Activated T-cell treated with anti-CD3 and anti-CD28 coated beads, Interleukin-2, amount 50 U/mL, for 72 hours (primary cell): ENCODE results near the gene CNIH2. TPM values are rescaled to one million over a fixed set of nuclear protein-coding genes. Genes with fewer than 3 reads are reported as not detected.
A peak's percentile ranks its signal among the peaks of the same experiment; 100 is the strongest.
"Not testable (repeated sequence)": the region's sequence is repeated elsewhere in the genome, so short reads cannot be mapped to it uniquely, and the experiment has no call there.

ENCODE experiments used
- ATAC-seq, 2 donors: fragments of 150-1000 bp; cut with Tn5 transposase; replicated peaks in 1 of 2; 2 replicates each; pipeline ENCODE4 v1.10.0; 2021; ENCODE audit warnings: moderate library complexity in 2 of 2, mild to moderate bottlenecking in 1 of 2
- DNase-seq, 2 donors: peaks; one replicate each; pipeline ENCODE4 v3.0.0; 2021 to 2022; ENCODE audit warnings: mixed read lengths in 1 of 2
- H3K27ac Mint-ChIP-seq: one replicate; pipeline ENCODE4 v1.8.0; 2022; ENCODE audit warnings: mild to moderate bottlenecking, moderate library complexity, mixed read lengths
- H3K27me3 Mint-ChIP-seq: one replicate; pipeline ENCODE4 v1.8.0; 2022; ENCODE audit warnings: low read depth, mixed read lengths
- H3K36me3 Mint-ChIP-seq, 2 donors: one replicate each; pipeline ENCODE4 v1.8.0; 2022; ENCODE audit warnings: mixed read lengths in 2 of 2, mild to moderate bottlenecking in 1 of 2; ENCODE audit not compliant: insufficient read depth in 2 of 2
- H3K4me1 Mint-ChIP-seq: one replicate; pipeline ENCODE4 v1.8.0; 2022; ENCODE audit warnings: low read depth, mixed read lengths
- H3K4me3 Mint-ChIP-seq, 2 donors: one replicate each; pipeline ENCODE4 v1.8.0; 2022; ENCODE audit warnings: mild to moderate bottlenecking in 2 of 2, mixed read lengths in 2 of 2, moderate library complexity in 2 of 2
- H3K9me3 Mint-ChIP-seq, 2 donors: one replicate each; pipeline ENCODE4 v1.8.0; 2022; ENCODE audit warnings: mixed read lengths in 2 of 2
- total RNA-seq, 2 donors: library from RNA; stranded (reverse); gene quantifications; one replicate each; pipeline ENCODE4 v1.2.3, GENCODE V29; 2022

The CNIH2 gene
- total RNA-seq, 2 donors from 2014 or later = 1.2 to 3.5 TPM

DNA sequence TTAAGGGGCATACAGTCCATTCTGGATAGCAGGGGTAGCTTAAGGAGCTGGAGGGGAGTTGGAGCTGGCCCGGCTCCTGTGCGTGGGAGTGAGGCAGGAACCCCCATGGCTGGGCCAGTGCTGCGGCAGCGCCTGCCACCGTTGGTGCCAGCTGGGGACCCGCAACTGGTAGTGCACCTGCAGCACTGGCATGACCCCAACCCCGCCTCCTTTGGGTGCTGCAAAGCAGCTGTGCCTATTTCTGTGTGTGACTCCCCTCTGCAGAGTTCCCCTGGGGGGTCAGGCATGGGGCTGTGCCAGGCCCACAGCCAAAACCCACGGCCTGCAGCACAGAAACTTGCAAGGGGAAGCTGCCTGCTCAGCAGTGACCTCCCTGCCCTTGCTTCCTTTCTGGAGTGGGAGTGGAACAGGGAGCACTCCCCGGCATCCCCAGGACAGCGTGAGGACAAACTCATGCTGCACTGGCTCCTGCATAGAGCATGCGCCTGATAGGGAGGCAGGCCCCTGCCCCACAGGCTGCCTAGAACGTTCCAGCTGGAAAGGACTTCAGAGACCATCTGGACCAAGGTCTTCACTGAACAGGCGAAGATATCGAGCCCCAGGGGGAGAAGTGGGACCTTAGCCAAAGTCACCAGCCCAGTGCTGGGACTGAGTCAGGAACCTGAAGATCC lies 35.7 kb upstream of the CNIH2 start:
- H3K4me1 Mint-ChIP-seq = peaks cover 11% of the 10 kb centered on the region
- DNase-seq = no peak
- H3K36me3 Mint-ChIP-seq = peaks cover 0 to 5% of the 10 kb centered on the region in 2 donors
- no peak for ATAC-seq
- no peaks in the 10 kb centered on the region for H3K27me3 Mint-ChIP-seq
- no peaks in the 10 kb centered on the region for H3K9me3 Mint-ChIP-seq
- no peak overlapping the region for H3K4me3 Mint-ChIP-seq
- H3K27ac Mint-ChIP-seq = no peak overlapping the region

DNA sequence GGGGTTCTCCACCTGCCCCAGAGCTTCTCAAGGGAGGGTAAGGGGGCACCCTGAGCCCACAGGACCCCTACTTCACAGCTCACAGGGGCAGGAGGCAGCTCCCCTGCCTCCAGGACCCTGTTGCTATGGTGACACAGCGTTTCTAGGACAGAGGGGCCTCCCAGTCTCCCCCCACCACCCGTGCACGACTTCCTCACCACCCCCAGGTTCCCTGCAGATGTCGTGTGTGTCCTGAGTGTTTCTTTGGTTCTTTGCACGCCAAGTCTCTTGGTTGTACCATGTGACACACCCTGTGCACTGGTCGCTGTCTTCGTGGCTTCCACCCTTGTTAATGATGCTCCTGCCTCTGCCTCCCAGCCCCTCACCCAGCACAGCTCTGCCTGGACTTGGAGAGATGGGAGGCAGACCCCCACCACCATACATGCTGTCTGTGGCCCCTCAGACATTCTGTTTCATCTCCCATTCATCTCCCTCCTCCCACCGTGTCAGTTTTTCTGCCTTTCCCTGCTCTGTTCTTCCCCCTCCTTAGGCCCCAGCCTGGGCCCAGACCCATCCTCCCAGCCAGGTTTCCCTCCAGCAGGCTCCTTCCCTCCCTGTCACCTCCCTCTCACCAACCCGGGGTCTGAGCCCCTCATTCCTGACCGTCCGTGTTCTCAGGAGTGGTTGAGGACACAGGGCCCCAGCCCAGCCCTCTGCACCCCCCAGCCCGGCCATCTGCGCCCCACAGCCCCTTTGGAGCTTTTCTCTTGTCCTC lies 34.0 kb upstream of the CNIH2 start:
- no peaks in the 10 kb centered on the region for H3K9me3 Mint-ChIP-seq
- H3K27ac Mint-ChIP-seq = no peak overlapping the region
- no peaks in the 10 kb centered on the region for H3K27me3 Mint-ChIP-seq
- H3K36me3 Mint-ChIP-seq = peaks cover 0 to 5% of the 10 kb centered on the region in 2 donors
- no peak for ATAC-seq
- H3K4me3 Mint-ChIP-seq = peak overlapping the region in 1 of 2 donors; percentile 52
- peaks cover 14% of the 10 kb centered on the region for H3K4me1 Mint-ChIP-seq
- no peak for DNase-seq

DNA sequence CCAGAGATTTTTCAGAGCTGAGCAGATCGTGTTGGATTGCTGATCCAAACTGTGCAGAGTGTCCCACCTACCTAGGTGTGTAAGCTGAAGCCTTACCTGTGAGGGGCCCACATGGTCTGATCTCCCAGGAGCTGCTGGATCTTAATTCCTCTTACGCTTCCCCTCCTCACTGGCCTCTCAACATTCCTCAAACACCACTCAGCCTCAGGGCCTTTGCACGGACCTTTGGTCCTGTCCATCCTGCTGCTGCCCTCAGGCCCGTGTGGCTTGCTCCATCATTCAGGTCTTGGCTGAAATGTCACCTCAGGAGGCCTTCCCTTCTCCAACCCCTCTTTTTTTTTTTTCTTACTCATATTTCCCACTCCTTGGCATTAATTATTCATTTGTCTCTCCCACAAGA lies 30.7 kb upstream of the CNIH2 start:
- ATAC-seq (no peak), DNase-seq (no peak)
- Mint-ChIP-seq H3K27ac (peak overlapping the region; percentile 4), H3K27me3 (no peaks in the 10 kb centered on the region), H3K36me3 (peaks cover 0 to 5% of the 10 kb centered on the region in 2 donors), H3K9me3 (no peaks in the 10 kb centered on the region), H3K4me1 (peaks cover 14% of the 10 kb centered on the region), H3K4me3 (no peak overlapping the region)

DNA sequence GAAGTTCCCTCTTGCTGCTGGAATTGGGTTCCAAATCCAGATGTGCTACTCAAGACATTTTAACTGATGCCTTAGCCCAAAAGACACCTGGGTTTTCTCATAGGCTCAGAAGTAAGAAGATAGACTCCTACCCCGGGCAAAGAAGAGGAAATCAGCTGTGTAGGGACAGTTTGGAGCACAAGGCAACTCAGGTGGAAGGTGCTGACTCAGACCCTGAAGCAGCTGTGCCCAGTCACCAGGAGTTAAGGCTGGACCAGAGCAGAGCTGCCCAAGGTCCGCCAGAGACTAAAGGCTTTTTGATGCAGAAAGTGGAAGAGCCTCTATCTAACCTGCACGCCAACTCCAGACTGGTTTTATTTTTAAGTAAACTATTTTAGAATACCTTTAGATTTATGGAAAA lies 30.2 kb upstream of the CNIH2 start:
- ATAC-seq (no peak), DNase-seq (no peak)
- Mint-ChIP-seq H3K9me3 (no peaks in the 10 kb centered on the region), H3K4me3 (no peak overlapping the region), H3K4me1 (peaks cover 14% of the 10 kb centered on the region), H3K27me3 (no peaks in the 10 kb centered on the region), H3K27ac (peak overlapping the region; percentile 4), H3K36me3 (peaks cover 0 to 5% of the 10 kb centered on the region in 2 donors)

DNA sequence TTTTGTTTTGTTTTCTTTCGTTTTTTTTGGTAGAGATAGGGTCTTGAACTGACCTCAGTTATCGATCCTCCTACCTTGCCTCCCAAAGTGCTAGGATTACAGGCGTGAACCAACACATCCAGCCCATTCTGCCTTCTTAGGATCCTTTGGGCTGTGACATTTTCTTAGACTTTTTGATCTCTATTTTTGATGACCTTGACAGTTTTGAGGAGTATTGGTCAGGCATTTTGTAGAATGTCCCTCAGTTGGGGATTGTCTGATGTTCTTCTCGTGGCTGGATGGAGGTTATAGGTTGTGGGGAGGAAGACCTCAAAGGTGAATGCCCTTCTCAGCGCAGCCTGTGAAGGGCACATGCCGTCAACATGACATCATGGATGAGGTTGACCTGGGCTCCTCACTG lies 29.1 kb upstream of the CNIH2 start:
- Mint-ChIP-seq H3K4me1 (peaks cover 8% of the 10 kb centered on the region), H3K4me3 (no peak overlapping the region), H3K36me3 (peaks cover 0 to 3% of the 10 kb centered on the region in 2 donors), H3K27me3 (no peaks in the 10 kb centered on the region), H3K27ac (no peak overlapping the region), H3K9me3 (no peaks in the 10 kb centered on the region)
- no peak for DNase-seq
- no peak for ATAC-seq

DNA sequence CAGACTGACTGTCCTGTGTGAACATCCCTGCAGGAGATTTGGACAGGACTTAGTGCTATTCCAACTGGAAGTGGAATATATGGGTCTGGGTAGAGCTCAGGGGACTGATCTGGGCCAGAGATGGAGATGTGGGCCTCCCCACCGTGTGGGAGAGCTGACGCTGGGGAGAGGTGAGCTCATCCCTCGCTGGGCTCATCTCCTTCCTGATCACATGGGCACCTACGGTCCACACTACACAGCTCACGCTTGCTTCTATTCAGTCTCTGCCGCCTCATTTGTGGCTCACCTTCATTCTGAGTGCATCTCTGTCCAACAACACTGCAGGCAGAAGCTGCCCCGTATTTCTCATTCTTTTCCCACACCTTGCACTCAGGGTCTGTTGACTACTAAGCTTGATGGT lies 26.2 kb upstream of the CNIH2 start:
- no peak overlapping the region for H3K4me3 Mint-ChIP-seq
- no peak for DNase-seq
- no peaks in the 10 kb centered on the region for H3K27me3 Mint-ChIP-seq
- no peaks in the 10 kb centered on the region for H3K9me3 Mint-ChIP-seq
- peaks cover 17% of the 10 kb centered on the region for H3K4me1 Mint-ChIP-seq
- peak overlapping the region; percentile 22 for H3K27ac Mint-ChIP-seq
- H3K36me3 Mint-ChIP-seq = peaks cover 0 to 2% of the 10 kb centered on the region in 2 donors
- no peak for ATAC-seq

DNA sequence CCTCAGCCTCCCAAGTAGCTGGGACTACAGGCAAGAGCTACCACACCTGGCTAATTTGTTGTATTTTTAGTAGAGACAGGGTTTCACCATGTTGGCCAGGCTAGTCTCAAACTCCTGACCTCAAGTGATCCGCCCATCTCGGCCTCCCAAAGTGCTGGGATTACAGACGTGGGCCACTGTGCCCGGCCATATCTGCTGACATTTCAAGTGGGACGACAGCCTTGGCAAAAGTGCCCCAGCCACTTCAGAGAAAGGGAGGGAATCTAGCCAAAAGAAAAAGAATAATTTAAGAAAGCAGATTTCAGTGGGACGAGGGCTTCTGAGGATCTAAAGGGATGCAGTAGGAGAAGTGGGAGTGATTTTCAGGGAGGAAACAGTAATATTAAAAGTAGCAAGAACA lies 24.9 kb upstream of the CNIH2 start:
- not testable (repeated sequence) for H3K4me3 Mint-ChIP-seq, DNase-seq, H3K27me3 Mint-ChIP-seq, ATAC-seq, H3K36me3 Mint-ChIP-seq, H3K9me3 Mint-ChIP-seq
- peaks cover 14% of the 10 kb centered on the region for H3K4me1 Mint-ChIP-seq
- peak overlapping the region; percentile 41 for H3K27ac Mint-ChIP-seq

DNA sequence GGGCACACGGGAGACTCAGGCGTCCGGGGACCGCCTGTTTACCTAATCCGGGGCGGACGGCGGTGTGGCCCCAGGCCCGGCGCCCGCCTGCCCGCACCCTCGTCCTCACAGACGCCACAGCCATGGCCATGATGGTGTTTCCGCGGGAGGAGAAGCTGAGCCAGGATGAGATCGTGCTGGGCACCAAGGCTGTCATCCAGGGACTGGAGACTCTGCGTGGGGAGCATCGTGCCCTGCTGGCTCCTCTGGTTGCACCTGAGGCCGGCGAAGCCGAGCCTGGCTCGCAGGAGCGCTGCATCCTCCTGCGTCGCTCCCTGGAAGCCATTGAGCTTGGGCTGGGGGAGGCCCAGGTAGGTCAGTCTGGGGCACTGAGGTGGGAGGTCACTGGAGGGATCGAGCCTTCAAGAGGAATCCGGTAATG lies 19.5 kb upstream of the CNIH2 start:
- peaks cover 30% of the 10 kb centered on the region for H3K4me1 Mint-ChIP-seq
- peak overlapping the region; percentile 20 for H3K27ac Mint-ChIP-seq
- H3K36me3 Mint-ChIP-seq = peaks cover 10 to 18% of the 10 kb centered on the region in 2 donors
- ATAC-seq (peak in 1 of 2 donors; percentile 0), DNase-seq (no peak)
- no peaks in the 10 kb centered on the region for H3K27me3 Mint-ChIP-seq
- peak overlapping the region; percentile 94 to 96 for H3K4me3 Mint-ChIP-seq
- H3K9me3 Mint-ChIP-seq = no peaks in the 10 kb centered on the region

DNA sequence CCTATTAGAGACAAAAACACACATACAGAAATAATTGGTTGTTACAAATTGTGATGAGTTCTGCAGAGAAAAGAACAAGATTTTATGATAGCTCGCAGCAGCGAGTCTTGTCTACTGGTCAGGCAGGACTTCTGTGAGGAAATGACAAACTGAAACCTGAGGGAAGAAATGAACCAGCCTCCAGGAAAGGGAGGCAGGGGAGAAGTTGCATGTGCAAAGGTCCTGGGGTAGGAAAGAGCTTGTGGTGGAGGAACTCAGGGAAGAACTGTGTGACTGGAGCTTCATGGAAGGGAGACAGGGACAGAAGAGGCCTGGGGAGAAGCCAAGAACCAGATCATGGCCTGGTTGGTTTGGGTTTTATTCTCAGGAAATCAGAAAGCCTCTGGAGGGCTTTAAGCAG lies 18.8 kb upstream of the CNIH2 start:
- H3K4me3 Mint-ChIP-seq = peak overlapping the region; percentile 94 to 96
- H3K27me3 Mint-ChIP-seq = no peaks in the 10 kb centered on the region
- H3K36me3 Mint-ChIP-seq = peaks cover 10 to 18% of the 10 kb centered on the region in 2 donors
- no peaks in the 10 kb centered on the region for H3K9me3 Mint-ChIP-seq
- peaks cover 30% of the 10 kb centered on the region for H3K4me1 Mint-ChIP-seq
- no peak for ATAC-seq
- peak overlapping the region; percentile 73 for H3K27ac Mint-ChIP-seq
- no peak for DNase-seq

DNA sequence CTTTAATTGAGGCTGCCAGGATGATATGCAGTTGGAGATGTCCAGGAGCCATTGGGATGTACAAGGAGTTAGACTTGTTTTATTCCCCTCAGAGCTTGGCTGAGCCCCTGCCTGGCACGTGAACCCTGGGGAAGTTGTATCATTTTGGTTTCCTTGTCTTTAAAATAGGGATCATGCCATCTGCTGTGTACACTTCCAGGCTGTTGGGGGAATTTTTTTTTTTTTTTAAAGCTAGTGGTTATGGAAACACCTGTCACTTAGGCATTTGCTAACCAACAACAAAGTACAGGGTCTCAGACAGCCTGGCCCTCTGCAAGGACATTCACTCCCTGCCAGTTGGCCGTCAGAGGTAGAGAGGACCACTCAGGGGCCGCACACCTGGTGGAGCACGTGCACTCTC lies 18.0 kb upstream of the CNIH2 start:
- no peaks in the 10 kb centered on the region for H3K9me3 Mint-ChIP-seq
- peaks cover 10 to 18% of the 10 kb centered on the region in 2 donors for H3K36me3 Mint-ChIP-seq
- peaks cover 30% of the 10 kb centered on the region for H3K4me1 Mint-ChIP-seq
- no peaks in the 10 kb centered on the region for H3K27me3 Mint-ChIP-seq
- no peak for DNase-seq
- no peak for ATAC-seq
- H3K4me3 Mint-ChIP-seq = no peak overlapping the region
- H3K27ac Mint-ChIP-seq = peak overlapping the region; percentile 73

DNA sequence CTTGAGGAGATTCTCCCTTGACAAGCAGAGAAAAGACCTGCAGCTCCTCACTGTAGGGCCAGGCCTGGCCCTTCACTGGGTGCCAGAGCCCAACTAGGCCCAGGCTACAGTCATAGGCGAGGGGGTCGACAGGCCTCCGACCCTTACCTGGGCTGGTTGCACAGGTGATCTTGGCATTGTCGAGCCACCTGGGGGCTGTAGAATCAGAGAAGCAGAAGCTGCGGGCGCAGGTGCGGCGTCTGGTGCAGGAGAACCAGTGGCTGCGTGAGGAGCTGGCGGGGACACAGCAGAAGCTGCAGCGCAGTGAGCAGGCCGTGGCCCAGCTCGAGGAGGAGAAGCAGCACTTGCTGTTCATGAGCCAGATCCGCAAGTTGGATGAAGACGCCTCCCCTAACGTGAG lies 16.4 kb upstream of the CNIH2 start:
- Mint-ChIP-seq H3K4me1 (peaks cover 22% of the 10 kb centered on the region), H3K4me3 (no peak overlapping the region), H3K27ac (peak overlapping the region; percentile 44), H3K9me3 (no peaks in the 10 kb centered on the region), H3K36me3 (peaks cover 10 to 18% of the 10 kb centered on the region in 2 donors), H3K27me3 (no peaks in the 10 kb centered on the region)
- DNase-seq (no peak), ATAC-seq (no peak)

DNA sequence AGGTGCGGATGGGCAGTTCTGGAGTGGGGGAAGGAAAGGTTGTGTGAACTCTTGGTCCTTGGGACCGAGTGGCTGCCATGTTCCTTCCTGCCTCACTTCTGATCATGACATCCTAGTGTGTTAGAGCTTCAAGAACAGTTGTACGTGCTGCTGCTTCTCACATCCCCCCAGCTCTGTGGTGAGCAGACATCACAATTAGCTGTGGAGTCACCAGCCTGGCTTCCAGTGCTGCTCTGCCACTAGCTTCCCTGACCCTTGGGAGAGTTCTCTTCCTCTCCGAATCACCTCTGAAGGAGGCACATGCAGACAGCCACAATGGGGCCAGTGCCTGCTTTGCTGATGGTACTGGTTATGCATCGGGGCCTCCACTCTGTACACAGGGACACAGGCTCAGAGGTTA lies 15.8 kb upstream of the CNIH2 start:
- H3K4me3 Mint-ChIP-seq = no peak overlapping the region
- DNase-seq (no peak), ATAC-seq (no peak)
- H3K4me1 Mint-ChIP-seq = peaks cover 22% of the 10 kb centered on the region
- no peaks in the 10 kb centered on the region for H3K27me3 Mint-ChIP-seq
- no peaks in the 10 kb centered on the region for H3K9me3 Mint-ChIP-seq
- H3K27ac Mint-ChIP-seq = no peak overlapping the region
- H3K36me3 Mint-ChIP-seq = peaks cover 10 to 18% of the 10 kb centered on the region in 2 donors

DNA sequence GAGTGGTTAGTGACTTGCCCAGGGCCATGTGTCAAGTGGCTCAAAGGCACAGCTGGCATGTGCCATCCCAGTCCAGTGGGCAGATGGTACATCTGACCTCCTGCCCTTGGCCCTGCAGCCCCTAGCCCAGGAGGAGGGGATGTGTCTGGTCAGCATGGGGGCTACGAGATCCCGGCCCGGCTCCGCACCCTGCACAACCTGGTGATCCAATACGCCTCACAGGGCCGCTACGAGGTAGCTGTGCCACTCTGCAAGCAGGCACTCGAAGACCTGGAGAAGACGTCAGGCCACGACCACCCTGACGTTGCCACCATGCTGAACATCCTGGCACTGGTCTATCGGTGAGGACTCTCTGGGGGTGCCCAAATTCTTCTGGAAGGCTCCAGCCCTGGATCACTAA lies 15.3 kb upstream of the CNIH2 start:
- Mint-ChIP-seq H3K4me1 (peaks cover 24% of the 10 kb centered on the region), H3K36me3 (peaks cover 10 to 18% of the 10 kb centered on the region in 2 donors), H3K27ac (no peak overlapping the region), H3K9me3 (no peaks in the 10 kb centered on the region), H3K4me3 (no peak overlapping the region), H3K27me3 (no peaks in the 10 kb centered on the region)
- ATAC-seq (no peak), DNase-seq (no peak)
